Vagina (tissue), 2 donors: ENCODE measurements around the gene NDUFV1.

Experiments
- POLR2A ChIP-seq, 2 donors: fragments of 450-650 bp; IDR thresholded peaks; one replicate each; pipeline ENCODE4 v1.6.1; 2017; ENCODE audit warnings: antibody characterized with exemption in 2 of 2, mild to moderate bottlenecking in 2 of 2, moderate library complexity in 2 of 2
- TF ChIP-seq, protein P1 (sequence below), 3 experiments: fragments of 450-650 bp in 2 of 3; fragments of 200-600 bp in 1 of 3; sonication (generic) in 1 of 3; IDR thresholded peaks; one replicate each; pipeline ENCODE4 v1.5.1; 2017 to 2019; ENCODE audit warnings: antibody characterized with exemption in 3 of 3, mild to moderate bottlenecking in 2 of 3, moderate library complexity in 2 of 3

DNA sequence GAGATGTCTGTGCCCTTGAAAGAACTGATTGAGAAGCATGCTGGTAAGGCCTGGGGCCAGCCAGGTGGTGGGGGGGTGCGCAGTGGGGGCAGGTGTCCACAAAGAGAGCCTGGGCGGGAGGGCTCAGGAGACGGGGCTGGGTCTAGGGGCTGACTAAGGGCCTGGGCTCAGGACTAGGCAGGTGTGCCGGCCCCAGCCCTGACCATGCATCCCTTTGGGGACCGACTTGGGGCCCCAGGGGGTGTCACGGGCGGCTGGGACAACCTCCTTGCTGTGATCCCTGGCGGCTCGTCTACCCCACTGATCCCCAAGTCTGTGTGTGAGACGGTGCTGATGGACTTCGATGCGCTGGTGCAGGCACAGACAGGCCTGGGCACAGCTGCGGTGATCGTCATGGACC lies 4.4 kb downstream of the NDUFV1 start:
- TF ChIP-seq, protein P1, sequence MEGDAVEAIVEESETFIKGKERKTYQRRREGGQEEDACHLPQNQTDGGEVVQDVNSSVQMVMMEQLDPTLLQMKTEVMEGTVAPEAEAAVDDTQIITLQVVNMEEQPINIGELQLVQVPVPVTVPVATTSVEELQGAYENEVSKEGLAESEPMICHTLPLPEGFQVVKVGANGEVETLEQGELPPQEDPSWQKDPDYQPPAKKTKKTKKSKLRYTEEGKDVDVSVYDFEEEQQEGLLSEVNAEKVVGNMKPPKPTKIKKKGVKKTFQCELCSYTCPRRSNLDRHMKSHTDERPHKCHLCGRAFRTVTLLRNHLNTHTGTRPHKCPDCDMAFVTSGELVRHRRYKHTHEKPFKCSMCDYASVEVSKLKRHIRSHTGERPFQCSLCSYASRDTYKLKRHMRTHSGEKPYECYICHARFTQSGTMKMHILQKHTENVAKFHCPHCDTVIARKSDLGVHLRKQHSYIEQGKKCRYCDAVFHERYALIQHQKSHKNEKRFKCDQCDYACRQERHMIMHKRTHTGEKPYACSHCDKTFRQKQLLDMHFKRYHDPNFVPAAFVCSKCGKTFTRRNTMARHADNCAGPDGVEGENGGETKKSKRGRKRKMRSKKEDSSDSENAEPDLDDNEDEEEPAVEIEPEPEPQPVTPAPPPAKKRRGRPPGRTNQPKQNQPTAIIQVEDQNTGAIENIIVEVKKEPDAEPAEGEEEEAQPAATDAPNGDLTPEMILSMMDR (IDR thresholded peaks at IDR 0.05): no peak
- no peak for TF ChIP-seq POLR2A (IDR thresholded peaks at IDR 0.05)
